SK-N-DZ (cell line): Measurements from ENCODE around the gene SLC38A10.

Experiments
- DNase-seq: peaks from one replicate; pipeline ENCODE4 v3.0.0-alpha.2; 2015; ENCODE audit warnings: low spot score

Gene SLC38A10

DNA sequence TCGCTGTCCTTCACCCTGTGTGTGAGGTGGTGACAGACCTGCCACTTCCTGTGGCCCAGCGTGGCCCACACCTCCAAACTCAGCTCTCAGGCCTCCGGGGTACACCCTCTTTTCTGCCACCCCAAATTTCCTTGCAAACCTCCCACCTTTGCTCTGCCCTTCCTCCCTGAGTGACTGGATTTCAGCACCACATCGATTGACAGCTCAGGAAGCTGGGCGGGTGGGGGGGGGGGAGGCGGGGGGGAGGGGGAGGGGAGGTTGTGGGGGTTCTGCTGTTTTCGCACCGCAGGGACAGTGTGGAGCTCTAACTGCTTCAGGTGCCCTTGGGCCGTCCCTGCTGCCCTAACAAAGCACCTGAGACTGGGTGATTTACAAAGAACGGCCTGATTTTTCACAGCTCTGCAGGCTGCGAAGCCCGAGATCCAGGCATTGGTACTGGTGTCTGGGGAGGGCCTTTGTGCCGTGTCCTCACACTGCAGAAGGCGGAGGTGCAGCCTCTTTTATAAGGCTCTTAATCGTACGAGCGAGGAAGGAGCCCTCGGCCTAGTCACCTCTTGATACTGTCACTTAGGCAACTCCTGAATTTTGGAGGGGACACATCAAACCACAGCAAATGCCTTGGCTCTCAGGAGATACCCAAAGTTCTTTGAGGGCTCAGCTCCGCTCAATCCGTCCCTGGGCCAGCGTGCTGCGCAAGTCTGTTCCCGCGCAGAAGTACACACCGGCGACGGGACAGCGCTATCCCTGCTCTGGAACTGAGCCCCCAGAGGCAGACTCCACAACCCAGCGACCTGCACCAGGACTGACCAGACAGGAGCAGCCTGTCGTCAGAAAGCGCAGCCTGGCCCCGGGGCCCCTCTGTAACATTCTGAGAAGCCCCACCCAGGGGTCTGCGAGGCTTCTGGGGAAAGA, 52.4 kb downstream of the SLC38A10 start:
- DNase-seq = no peak

DNA sequence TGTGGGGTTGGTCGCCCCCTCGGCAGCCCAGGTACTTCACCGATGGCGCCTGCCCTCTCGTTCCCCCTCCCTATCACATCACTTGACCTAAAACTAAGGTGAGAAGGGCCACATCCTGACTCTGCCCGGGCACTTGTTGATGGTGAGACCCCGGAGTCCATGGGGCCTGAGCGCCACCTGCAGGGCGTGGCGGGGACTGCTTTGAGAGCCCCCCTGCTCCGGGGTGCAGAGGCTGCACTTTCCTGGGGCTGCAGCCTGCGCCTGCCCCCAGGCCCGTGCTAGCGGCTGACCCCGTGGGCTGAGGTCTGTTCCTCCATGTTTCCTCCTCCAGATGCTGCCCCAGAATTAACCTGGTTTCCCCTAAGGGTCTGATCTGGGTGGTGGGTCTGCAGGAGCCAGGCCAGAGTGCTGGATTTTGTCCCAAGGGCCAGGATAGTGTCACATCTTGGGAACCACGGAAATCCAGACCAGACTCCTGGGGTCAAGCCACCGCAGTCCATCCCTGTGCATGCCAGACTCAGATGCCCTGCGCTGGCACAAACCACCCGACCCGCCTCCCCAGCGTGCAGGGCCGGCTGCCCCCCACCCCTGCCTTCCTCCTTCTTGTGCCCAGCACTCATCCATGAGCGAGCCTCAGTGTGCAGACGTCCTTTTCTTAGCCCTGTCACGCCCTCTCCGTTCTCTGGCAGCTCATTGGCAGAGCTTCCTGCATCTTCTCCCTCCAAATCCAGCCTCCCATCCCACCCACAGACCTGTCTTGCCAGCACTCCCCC, 53.3 kb downstream of the SLC38A10 start:
- DNase-seq = no peak

DNA sequence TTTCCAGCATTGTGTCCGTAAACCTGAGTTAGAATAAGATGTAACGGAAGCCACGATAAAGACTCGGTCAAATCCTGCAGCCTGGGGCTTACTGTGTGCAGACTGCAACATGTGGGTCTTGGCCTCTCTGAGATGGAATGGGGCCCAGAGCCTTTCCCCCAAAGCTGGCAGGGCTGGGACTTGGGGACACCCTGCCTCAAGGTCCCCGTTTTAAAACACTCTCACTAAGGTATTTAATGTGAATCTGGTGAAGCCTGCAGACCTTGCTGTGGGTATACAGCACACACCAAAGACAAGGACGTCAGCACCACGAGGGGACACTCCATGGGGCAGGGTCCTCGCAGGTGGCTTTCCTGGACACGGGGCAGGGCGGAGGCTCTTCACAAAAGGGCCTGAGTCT, 53.9 kb downstream of the SLC38A10 start:
- no peak for DNase-seq

DNA sequence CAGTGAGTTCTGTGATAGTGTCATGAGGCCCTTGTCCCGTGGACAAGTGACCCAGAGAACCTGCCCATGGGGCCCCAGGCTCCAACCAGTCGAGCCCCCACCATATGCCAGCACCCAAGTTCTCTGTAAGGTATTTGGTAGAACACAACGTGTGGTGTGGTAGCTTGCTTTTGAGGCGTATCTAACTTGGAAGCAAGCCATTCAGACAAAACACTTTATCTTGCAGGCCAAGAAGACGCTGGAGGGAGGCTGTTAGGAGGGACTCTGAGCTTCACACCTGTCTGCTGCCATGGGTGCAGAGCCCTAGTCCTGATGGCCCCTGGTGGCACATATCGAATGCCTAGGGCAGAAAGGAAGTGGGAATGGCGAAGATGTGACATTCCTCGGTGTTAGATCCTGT, 54.3 kb downstream of the SLC38A10 start:
- DNase-seq = no peak

DNA sequence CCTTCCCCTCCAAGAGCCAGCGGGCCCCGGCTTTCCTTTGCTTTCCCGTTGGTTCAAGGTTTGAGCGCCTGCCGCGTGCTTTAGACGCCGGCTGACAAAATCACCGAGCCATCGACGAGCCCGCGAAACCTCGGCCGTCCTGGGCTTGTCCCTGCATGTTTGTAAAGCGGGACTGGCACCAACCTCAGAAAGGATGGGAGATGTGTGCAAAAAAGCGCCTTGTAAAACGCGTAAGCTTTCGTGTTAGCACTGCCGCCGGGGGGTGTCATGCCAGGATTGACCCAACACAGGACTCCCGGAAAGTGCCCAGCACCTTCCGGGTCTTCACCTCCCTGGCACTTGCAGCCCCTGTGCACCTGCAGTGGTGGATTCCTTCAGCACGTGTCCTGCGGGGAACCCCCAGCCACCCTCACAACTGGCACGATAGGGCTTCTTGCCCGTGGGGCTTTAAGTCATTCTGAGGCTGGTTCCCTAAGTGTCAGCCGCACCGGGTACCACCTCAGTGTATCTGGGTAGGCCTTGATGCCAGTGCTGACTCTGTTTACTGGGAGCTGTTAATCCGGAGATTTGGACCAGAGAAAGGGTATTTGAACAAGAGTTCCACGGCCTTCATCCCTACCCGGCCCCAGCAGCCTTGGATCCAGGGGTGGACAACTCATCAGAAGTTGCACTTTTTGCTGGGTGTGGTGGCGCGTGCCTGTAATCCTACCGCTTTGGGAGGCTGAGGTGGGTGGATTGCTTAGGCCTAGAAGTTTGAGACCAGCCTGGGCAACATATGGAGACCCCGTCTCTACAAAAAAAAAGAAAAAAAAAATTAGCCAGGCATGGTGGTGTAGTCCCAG, 55.2 kb downstream of the SLC38A10 start:
- DNase-seq = no peak

DNA sequence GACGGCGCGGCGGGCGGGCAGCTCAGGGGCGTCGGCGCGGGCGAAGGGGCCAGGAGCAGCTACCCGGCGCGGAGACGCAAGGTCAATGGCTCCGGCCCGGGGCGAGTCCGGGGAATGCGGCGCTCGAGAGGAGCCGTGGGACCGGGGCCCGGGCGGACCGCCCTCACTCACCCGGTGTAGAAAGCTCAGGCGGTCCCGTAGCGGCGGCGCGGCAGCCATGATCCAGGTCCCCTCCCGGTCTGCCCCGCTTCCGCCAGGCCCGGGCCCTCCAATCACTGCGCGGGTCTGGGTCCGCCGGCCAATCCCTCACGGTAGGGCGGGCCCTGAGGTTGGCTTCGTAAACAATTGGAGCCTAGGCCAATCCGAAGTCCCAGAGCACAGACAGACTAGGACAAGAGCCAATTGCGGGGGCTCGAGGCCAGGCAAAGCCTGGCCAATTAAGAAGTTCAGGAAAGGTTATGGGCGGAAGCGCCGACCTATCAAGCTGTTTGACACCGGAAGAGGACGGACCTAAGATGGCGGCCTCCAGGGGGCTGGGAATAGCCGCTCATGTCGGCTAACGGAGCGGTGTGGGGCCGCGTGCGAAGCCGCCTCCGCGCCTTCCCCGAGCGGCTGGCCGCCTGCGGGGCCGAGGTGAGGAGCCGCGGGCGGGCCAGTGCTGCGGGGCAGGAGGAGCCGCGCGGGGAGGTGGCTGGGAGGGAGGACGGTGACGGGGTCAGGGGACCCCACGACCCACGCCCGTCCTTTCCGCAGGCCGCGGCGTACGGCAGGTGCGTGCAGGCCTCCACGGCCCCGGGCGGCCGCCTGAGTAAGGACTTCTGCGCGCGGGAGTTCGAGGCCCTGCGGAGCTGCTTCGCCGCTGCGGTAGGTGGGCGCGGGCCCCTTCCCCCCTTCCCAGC, 56.0 kb downstream of the SLC38A10 start, which contains the start of the genes NDUFAF8 and TEPSIN:
Gene NDUFAF8 (plus strand): TSS at position 504 of the 899 bp plus-strand sequence. CDS start 46 bp downstream, at position 550.
Gene TEPSIN (minus strand): TSS at position 241 of the 899 bp plus-strand sequence. CDS start 22 bp downstream, at position 219.
- DNase-seq = peak; percentile 100

DNA sequence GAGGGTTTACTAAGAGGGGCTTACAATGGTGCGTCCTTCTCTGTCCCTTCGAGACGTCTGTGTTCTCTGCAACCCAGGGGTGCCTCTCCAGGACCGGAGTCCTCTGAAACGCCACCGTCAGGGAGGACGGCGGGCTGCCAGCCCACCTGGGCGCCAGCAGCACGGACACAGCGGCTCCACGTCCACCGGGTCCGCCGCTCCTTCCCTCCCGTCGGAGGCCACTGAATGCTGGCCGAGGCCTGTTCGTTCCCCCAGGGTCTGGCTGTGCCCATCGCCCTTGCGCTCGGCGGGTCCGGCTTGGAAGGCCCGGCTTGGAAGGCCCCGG, 56.7 kb downstream of the SLC38A10 start:
- no peak for DNase-seq

DNA sequence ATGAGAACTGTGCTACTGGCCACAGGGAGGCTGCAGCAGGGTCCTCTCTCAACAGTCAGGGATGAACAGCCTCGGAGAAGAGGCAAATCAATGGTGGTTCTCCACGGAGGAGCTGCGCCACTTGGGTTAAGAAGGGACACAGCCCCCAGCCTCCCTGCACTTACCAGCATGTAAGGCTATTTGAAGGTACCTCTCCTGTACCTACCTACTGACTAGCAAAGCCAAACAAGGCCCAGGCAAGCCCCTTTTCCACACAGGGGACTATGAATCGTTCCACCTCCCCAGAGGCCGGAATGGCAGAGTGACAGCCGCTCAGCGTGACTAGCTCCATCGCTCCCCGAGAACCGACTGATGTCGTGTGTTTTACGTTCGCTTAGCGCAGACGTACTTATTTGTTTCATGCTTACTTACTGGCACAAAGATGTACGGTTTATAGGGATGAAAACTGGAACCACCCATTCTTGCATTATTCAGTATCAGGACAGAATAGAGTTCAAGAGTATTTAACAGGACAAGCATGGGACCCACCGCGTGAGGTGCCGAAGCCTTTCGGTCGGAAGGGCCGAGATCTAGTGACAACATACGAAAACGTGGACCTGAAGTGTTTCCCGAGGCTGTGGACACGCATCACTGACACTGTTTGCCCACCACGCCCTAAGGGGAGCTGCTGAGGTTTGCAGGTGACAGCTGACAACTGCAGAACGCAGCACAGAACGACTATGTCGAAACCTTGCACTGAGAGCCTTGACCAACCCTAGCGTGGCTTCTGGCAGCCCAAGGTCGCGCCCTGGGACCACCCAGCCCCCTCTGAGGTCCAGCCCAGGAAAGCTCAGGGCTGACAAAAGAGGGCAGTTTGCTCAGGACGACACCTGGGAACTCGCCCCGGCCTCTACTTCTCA, 57.3 kb downstream of the SLC38A10 start:
- DNase-seq = no peak

DNA sequence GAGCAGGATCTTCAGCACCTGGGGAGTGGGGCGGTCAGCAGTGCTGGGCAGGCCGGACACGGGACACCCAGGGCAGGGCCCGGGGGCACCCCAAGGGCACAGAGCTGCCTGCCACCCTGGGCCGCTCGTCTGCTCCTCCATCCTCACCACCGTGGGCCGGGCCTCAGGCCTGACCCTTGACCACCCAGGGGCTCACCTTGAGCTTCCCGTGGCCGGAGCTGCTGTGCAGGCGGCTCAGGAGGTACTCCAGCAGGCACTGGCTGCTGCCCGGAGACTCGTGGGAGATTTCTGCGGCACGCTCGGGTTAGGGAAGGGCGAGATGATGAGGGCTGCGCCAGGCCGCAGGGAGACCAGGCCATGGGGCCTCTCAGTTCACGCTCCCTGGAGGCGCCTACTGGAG, 58.3 kb downstream of the SLC38A10 start:
- no peak for DNase-seq

DNA sequence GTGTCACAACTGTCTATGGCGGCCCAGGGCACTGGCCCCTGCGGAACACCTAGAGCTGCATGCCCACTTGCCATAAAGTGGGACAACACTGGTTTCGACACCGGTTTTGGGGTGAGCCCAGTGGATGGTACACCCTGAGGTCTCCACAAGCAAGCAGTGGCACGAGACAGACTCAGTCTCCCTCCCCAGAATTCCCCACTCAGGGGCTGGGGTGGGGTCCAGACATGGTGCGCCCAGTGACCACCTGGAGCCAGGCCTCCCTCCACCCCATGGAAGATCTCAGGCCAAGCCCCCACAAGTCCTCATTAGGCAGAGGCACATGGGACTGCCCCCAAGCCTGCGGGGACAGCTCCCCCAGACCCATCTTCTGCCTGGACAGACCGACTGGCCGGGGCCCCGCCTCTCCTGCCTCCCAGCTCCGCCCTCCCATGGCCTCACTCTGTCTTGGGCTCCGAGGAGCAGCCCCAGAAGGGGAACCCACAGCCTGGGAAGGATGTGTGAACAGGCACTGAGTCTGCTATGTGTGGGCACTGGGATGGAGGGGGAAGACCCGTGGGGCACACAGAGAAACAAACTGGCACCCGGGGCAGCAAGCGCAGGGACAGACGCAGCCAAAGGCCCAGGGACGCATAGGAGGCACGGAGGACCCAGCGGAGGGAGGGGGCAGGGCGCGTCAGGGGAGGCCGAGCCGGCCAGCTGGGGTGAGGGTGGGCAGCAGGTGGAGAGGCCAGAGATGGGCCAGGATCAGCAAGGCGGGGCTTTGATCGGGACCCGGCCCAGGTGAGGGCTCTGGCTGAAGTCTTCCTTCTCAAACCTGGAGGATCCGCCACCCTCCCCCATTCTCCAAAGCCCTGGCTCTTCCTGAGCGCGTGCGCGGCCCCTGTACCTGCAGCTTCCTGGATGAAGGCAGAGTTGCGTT, 59.0 kb downstream of the SLC38A10 start:
- DNase-seq = no peak

DNA sequence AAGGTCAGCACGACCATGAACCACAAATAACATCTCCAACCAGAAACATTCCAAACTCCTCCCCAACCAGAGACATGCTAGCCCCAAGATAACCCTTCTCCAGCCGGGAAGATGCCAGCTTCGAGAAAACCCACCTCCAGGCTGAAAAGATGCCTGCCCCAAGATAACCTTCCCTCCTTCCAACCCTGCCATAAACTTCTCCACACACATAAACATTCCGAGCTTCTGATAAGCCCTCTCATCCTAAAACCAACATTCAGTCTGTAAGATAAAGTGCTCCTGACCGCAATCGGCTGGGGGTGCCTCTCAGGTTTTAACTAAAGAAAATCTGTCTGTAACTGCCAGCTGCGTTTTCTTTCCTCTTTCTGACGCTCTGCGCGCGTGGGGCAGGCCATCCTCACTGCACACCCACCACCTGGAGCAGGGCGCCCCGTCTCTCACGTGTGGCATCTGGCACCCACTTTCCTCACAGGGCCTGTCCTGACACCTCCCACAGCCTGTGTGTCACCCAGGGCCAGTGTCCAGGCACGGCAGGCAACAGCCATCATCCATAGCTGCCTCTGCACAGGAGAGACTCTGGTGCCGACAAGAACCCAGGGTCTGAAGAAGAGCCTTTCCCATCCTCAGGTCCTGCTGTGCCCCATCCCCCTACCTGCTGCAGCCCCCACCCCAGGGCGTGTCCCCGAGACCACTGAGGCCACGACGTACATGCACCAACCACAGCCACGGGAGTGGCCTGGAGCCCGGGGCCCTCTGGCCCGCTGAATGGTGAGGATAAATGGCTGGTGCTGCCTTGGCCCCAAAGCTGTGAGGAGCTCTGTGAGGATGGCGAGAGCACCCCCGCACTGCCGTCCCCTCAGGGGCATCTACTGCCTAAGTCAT, 59.9 kb downstream of the SLC38A10 start:
- DNase-seq = no peak

DNA sequence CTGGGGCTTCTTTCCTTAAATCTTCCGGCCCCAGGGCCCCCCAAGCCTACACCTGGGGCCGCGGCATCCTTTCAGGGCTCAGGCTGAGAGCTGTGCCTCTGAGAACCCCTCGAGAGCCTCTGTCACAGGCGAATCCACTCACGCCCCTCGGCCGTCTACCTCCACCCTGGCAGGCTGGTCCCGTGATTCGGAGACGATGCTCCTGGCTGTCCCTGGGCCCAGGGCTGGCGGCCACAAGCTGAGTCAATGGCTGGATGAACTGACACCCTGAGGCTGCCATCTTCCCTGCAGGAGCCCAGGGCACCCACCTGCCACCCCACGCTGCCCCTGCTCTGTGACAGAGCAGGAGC, 60.6 kb downstream of the SLC38A10 start:
- no peak for DNase-seq

DNA sequence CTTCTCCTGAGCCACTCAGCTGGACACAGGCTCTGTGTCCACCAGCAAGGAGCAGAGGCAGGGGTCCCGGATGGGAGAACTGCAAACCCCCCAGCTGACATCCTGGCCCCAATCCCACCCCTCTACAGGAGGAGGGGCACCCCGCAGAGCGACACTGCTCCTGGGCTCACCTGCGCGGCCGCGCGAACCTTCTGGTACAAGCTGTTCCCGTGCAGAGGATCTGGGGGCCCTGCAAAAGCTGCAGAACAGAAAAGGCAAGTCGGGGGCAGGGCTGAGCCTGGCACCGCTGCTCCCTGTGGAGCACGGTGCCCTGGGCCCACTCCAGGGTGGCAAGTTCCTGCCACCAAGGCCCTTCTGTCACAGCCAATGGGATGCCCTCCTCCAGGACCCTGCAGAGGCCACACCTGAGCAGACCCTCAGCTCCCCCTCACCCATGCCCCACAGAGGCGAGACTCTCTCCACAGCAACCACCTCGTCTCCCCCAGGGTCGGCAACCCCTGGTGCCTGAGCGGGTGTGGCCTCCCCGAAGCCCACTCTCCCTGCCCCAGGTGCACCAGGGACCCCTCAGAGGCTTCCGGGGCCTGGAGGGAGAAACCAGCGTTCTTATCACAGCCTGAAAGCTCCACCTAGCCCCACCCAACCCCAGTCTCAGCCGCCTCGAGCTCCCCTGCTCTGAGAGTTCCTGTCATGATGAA, 61.1 kb downstream of the SLC38A10 start:
- DNase-seq = no peak

DNA sequence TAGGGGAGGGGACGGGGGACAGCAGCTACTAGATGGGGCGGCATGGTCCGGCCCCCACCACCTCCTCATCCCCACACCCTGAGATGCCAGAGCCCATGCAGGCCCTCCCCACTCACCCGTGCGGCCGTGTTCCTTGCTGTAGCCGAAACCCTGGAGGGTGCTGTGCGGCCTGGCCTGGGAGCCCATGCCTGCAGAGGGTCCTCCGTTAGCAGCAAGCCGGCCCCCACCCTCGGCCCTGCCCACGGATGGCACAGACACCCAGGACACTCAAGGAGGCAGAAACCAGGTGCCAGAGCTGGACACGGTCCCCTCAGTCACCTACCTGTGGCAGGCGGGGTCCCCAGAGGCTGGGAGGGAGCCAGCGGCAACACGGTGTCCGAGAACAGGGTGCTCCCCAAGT, 61.8 kb downstream of the SLC38A10 start:
- no peak for DNase-seq

DNA sequence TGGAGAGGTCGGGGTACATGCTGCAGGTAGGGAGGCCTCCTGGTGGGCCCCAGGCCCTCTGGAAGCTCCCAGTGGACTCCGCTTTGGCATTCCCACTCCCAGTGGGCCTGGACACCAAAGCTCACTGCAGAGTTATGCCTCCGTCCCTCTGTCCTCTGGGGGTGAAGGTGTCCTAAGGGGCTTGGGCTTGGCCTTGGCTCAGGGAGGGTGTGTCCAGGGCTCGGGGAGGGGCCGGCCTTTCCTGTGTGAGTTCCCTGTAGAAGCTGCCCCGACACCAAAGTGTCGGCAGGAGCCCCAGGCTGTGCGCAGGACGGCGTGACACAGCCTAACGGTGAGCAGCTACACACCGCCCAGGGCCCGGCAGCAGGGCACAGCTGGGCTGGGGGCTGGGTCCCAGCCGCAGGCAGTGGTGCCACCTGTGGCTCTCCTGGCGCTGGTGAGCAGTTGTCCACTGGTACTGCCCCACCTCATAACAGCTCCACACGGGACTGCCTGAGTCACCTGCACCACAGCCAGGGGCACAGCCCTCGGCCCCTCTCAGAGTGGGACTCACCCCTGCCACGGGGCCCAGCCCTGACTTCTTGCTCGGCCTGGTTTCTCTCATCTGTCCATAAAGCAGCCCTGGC, 62.4 kb downstream of the SLC38A10 start:
- DNase-seq = no peak

DNA sequence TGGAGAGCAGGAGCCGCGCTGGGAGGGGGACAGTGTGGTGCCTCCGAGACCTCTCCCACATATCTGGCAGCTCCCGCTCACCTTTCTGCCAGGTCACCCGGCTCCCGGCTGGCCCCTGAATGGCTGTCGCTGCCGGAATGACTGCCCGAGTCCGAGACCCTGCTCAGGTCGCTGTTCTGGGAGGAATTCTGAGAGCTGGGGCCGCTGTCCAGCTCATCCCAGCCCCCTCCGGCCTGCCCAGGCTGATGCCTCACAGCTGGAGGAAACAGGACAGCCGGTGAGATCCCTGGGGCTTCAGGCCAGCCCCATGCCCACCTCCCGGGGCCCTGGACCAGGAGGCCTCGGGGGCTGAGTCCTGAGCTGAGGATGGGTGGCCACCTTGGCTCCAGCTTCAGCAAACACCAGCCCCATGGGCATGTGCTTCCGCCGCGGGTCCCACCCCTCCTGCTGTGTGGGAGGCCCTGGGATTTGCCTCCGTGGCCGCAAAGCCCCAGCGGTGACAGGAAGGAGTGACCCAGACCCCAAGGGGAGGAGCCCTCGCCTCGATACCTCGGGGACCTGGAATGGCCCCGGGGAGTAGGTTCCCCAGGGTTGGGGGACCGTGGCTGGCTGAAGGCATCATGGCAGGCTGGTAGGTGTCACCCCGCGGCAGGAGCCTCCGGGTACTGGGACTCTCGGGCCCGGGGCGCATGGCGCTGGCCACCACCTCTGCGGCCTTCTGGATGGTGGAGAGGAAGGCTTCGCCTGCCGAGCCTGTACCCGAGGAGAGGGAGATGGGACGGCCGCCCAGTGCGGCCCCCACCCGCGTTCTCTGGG, 63.1 kb downstream of the SLC38A10 start:
- no peak for DNase-seq
